Astrocyte (in vitro differentiated cells and primary cell): ENCODE measurements around the gene RAB6A.

ENCODE experiments used
- CTCF ChIP-seq: IDR thresholded peaks from 2 replicates; pipeline ENCODE4 v1.5.1; 2011; ENCODE audit warnings: low read depth, mild to moderate bottlenecking, inconsistent platforms, low read length, moderate library complexity; ENCODE audit not compliant: insufficient read depth
- EZH2 ChIP-seq: IDR thresholded peaks from 2 replicates; pipeline ENCODE4 v1.6.1; 2012; ENCODE audit warnings: mild to moderate bottlenecking, low read length, inconsistent platforms; ENCODE audit not compliant: insufficient read depth

- TF ChIP-seq CTCF, result no peak
- no peak for TF ChIP-seq EZH2
Measured at GRCh38 chr11:73752903-73753302, 8.0 kb downstream of the RAB6A start.
